Measurements from ENCODE around the gene UTP25. TPM values are rescaled to one million over a fixed set of nuclear protein-coding genes. Genes with fewer than 3 reads are reported as not detected.
"Not testable (repeated sequence)": the region's sequence is repeated elsewhere in the genome, so short reads cannot be mapped to it uniquely, and the experiment has no call there.

UTP25 gene
- total RNA-seq, 4 donors from 2014 or later, result 3.5 to 14.9 (median 6.3) TPM

GRCh38 chr1:209885403-209886218, 57.8 kb downstream of the UTP25 start:
- DNase-seq, result no peak
- no peak for TF ChIP-seq POLR2A (IDR thresholded peaks at IDR 0.05)
- Histone ChIP-seq H3K36me3 (no peaks in the 10 kb centered on the region), H3K27me3 (no peaks in the 10 kb centered on the region), H3K9me3 (no peaks in the 10 kb centered on the region), H3K4me3 (no peak overlapping the region), H3K27ac (no peak overlapping the region), H3K4me1 (no peaks in the 10 kb centered on the region)

GRCh38 chr1:209886219-209886536, 58.4 kb downstream of the UTP25 start:
- no peak for TF ChIP-seq CTCF (IDR thresholded peaks at IDR 0.05)
- no peak for TF ChIP-seq POLR2A (IDR thresholded peaks at IDR 0.05)
- no peaks in the 10 kb centered on the region for H3K4me1 ChIP-seq
- no peaks in the 10 kb centered on the region for H3K9me3 ChIP-seq
- H3K27ac ChIP-seq, result no peak overlapping the region
- no peak for DNase-seq
- H3K27me3 ChIP-seq, result no peaks in the 10 kb centered on the region
- no peaks in the 10 kb centered on the region for H3K36me3 ChIP-seq
- no peak overlapping the region for H3K4me3 ChIP-seq

- not testable (repeated sequence) for H3K9me3 ChIP-seq, H3K4me3 ChIP-seq, H3K27me3 ChIP-seq, DNase-seq, H3K4me1 ChIP-seq, H3K36me3 ChIP-seq, H3K27ac ChIP-seq
Observed at GRCh38 chr1:209888291-209889076, 60.7 kb downstream of the UTP25 start.

GRCh38 chr1:209889077-209889418, 61.3 kb downstream of the UTP25 start:
- TF ChIP-seq POLR2A (IDR thresholded peaks at IDR 0.05), result no peak
- no peak for TF ChIP-seq CTCF (IDR thresholded peaks at IDR 0.05)
- Histone ChIP-seq H3K4me1 (no peaks in the 10 kb centered on the region), H3K27me3 (no peaks in the 10 kb centered on the region), H3K27ac (no peak overlapping the region), H3K36me3 (no peaks in the 10 kb centered on the region), H3K4me3 (no peak overlapping the region), H3K9me3 (no peaks in the 10 kb centered on the region)
- no peak for DNase-seq

GRCh38 chr1:209890641-209891330, 63.0 kb downstream of the UTP25 start:
- Histone ChIP-seq H3K27me3 (no peaks in the 10 kb centered on the region), H3K4me1 (no peaks in the 10 kb centered on the region), H3K27ac (no peak overlapping the region), H3K36me3 (no peaks in the 10 kb centered on the region), H3K4me3 (no peak overlapping the region), H3K9me3 (no peaks in the 10 kb centered on the region)
- DNase-seq, result no peak
- TF ChIP-seq CTCF (IDR thresholded peaks at IDR 0.05), result no peak
- TF ChIP-seq POLR2A (IDR thresholded peaks at IDR 0.05), result no peak

GRCh38 chr1:209893751-209894150, 66.0 kb downstream of the UTP25 start:
- no peak for TF ChIP-seq POLR2A (IDR thresholded peaks at IDR 0.05)
- TF ChIP-seq CTCF (IDR thresholded peaks at IDR 0.05), result no peak
- no peak overlapping the region for H3K4me3 ChIP-seq
- H3K27me3 ChIP-seq, result no peaks in the 10 kb centered on the region
- no peaks in the 10 kb centered on the region for H3K9me3 ChIP-seq
- no peaks in the 10 kb centered on the region for H3K4me1 ChIP-seq
- no peaks in the 10 kb centered on the region for H3K36me3 ChIP-seq
- no peak for DNase-seq
- no peak overlapping the region for H3K27ac ChIP-seq
